Measurements from ENCODE around the gene ARF1.

Gene ARF1

GRCh38 chr1:228050571-228051231 is 31.8 kb upstream of the ARF1 start:
- no peak for TF ChIP-seq CTCF (conservative IDR thresholded peaks at IDR 0.05; ENCODE audit: low read depth, low read length)
- DNase-seq (ENCODE audit: low read depth): no peak
- H3K4me3 ChIP-seq (ENCODE audit: low read length): no peak overlapping the region

DNA sequence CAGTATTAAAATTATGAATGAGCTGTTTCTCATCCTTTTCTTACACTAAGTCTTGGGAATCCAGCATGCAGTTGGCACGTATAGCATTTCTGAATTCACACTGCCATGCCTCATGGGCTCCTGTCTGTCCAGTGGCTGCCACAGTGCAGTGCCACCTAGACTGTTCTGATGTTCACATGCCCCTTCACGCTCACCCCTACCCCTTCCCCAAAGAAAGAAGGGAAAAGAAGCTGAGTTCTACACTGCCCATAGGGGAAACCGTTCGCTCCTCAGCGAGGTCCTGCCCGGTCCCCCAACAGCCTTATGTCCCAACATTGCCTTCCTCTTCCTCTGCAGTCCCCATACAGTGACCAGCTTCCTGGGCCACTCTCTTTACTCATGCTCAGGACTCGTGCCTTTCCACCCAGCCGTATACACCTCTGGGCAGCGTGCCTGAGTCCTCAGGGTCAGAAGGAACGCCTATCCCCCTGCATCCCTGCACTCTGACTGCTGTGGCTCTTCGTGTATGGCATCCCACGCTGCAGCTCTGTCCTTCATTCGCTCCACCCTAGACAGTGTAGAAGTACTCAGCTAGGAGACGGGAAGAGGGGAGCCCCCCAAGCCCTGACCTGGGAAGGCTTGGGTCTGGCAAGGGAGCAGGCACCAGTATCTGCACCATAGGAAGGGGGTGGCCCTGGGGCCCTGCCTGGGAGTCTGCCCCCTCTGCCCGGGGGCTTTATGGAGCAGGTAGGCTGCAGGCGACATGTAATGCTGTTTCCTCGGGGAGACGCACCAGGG is 24.1 kb upstream of the ARF1 start:
- no peak overlapping the region for H3K4me3 ChIP-seq (ENCODE audit: low read length)
- DNase-seq (ENCODE audit: low read depth): no peak
- TF ChIP-seq CTCF (conservative IDR thresholded peaks at IDR 0.05; ENCODE audit: low read depth, low read length): no peak

DNA sequence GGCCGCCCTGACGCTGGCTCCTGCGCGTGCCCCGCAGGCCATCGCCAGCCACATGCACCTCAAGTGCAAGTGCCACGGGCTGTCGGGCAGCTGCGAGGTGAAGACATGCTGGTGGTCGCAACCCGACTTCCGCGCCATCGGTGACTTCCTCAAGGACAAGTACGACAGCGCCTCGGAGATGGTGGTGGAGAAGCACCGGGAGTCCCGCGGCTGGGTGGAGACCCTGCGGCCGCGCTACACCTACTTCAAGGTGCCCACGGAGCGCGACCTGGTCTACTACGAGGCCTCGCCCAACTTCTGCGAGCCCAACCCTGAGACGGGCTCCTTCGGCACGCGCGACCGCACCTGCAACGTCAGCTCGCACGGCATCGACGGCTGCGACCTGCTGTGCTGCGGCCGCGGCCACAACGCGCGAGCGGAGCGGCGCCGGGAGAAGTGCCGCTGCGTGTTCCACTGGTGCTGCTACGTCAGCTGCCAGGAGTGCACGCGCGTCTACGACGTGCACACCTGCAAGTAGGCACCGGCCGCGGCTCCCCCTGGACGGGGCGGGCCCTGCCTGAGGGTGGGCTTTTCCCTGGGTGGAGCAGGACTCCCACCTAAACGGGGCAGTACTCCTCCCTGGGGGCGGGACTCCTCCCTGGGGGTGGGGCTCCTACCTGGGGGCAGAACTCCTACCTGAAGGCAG is 23.4 kb upstream of the ARF1 start:
- TF ChIP-seq CTCF (conservative IDR thresholded peaks at IDR 0.05; ENCODE audit: low read depth, low read length): no peak
- no peak for DNase-seq (ENCODE audit: low read depth)
- H3K4me3 ChIP-seq (ENCODE audit: low read length): no peak overlapping the region

GRCh38 chr1:228059634-228060457 is 22.7 kb upstream of the ARF1 start:
- TF ChIP-seq CTCF (conservative IDR thresholded peaks at IDR 0.05; ENCODE audit: low read depth, low read length): no peak
- H3K4me3 ChIP-seq (ENCODE audit: low read length): peak overlapping the region; percentile 4
- DNase-seq (ENCODE audit: low read depth): no peak

DNA sequence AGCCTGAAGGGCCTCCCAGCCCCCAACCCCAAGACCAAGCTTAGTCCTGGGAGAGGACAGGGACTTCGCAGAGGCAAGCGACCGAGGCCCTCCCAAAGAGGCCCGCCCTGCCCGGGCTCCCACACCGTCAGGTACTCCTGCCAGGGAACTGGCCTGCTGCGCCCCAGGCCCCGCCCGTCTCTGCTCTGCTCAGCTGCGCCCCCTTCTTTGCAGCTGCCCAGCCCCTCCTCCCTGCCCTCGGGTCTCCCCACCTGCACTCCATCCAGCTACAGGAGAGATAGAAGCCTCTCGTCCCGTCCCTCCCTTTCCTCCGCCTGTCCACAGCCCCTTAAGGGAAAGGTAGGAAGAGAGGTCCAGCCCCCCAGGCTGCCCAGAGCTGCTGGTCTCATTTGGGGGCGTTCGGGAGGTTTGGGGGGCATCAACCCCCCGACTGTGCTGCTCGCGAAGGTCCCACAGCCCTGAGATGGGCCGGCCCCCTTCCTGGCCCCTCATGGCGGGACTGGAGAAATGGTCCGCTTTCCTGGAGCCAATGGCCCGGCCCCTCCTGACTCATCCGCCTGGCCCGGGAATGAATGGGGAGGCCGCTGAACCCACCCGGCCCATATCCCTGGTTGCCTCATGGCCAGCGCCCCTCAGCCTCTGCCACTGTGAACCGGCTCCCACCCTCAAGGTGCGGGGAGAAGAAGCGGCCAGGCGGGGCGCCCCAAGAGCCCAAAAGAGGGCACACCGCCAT is 21.9 kb upstream of the ARF1 start:
- DNase-seq (ENCODE audit: low read depth): no peak
- no peak for TF ChIP-seq CTCF (conservative IDR thresholded peaks at IDR 0.05; ENCODE audit: low read depth, low read length)
- H3K4me3 ChIP-seq (ENCODE audit: low read length): peak overlapping the region; percentile 4

DNA sequence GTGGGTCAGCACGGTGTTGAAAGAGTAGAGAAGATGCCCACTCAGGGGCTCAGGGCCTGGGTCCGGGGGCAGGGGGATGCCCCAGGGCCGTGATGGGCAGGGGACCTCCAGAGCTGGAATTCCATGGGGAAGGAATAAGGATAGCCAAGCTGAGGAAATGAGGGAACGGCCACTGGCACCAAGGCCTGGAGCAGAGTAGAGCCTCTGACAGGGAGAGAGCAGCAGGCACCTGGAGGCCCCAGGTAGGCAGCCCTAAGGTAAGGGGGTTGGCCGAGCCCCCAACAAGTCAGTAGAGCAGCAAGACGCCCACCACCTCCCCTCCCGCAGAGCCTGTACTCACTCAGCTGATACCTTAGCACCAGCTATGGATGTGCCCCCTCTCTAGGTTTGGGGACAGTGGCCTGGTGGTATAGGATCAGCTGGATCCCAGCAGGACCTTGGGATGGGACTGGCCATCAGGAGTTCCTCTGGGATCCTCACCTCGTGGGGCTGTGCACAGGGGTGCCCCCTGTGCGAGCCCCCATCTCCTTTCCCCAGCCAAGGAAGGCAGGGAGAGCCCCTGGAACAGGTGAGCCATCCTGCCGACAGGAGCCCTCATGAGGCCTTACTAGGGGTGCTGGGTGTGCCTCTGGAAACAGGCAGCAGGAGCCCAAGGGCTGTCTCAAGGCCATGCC is 21.0 kb upstream of the ARF1 start:
- no peak overlapping the region for H3K4me3 ChIP-seq (ENCODE audit: low read length)
- DNase-seq (ENCODE audit: low read depth): no peak
- no peak for TF ChIP-seq CTCF (conservative IDR thresholded peaks at IDR 0.05; ENCODE audit: low read depth, low read length)
